GM12891 (cell line): ENCODE results near the gene NLRP7.

ENCODE experiments used
- PAX5 ChIP-seq: IDR thresholded peaks from 2 replicates; pipeline ENCODE4 v1.6.1; 2011; ENCODE audit warnings: low read length, moderate library complexity, mild to moderate bottlenecking; ENCODE audit not compliant: insufficient read depth, severe bottlenecking
- POLR2A ChIP-seq: IDR thresholded peaks from 2 replicates; pipeline ENCODE4 v1.6.1; 2011; ENCODE audit warnings: low read depth, low read length, control low read depth
- POLR2AphosphoS5 ChIP-seq: IDR thresholded peaks from 2 replicates; pipeline ENCODE4 v1.6.1; 2011; ENCODE audit warnings: low read depth, low read length, control low read depth
- POU2F2 ChIP-seq: IDR thresholded peaks from 2 replicates; pipeline ENCODE4 v1.6.1; 2011; ENCODE audit warnings: low read depth, mild to moderate bottlenecking, control low read depth, low read length, moderate library complexity
- SPI1 ChIP-seq: IDR thresholded peaks from 2 replicates; pipeline ENCODE4 v1.6.1; 2011; ENCODE audit warnings: low read depth, low read length, control low read depth
- TAF1 ChIP-seq: IDR thresholded peaks from 2 replicates; pipeline ENCODE4 v1.6.1; 2011; ENCODE audit warnings: low read depth, low read length, control low read depth

GRCh38 chr19:54877471-54877870, 69.9 kb downstream of the NLRP7 start:
- TF ChIP-seq POLR2AphosphoS5, result no peak
- no peak for TF ChIP-seq POLR2A
- no peak for TF ChIP-seq SPI1
- no peak for TF ChIP-seq TAF1
- no peak for TF ChIP-seq POU2F2
- TF ChIP-seq PAX5, result no peak
